ENCODE data around the gene NGDN.

Gene NGDN

DNA sequence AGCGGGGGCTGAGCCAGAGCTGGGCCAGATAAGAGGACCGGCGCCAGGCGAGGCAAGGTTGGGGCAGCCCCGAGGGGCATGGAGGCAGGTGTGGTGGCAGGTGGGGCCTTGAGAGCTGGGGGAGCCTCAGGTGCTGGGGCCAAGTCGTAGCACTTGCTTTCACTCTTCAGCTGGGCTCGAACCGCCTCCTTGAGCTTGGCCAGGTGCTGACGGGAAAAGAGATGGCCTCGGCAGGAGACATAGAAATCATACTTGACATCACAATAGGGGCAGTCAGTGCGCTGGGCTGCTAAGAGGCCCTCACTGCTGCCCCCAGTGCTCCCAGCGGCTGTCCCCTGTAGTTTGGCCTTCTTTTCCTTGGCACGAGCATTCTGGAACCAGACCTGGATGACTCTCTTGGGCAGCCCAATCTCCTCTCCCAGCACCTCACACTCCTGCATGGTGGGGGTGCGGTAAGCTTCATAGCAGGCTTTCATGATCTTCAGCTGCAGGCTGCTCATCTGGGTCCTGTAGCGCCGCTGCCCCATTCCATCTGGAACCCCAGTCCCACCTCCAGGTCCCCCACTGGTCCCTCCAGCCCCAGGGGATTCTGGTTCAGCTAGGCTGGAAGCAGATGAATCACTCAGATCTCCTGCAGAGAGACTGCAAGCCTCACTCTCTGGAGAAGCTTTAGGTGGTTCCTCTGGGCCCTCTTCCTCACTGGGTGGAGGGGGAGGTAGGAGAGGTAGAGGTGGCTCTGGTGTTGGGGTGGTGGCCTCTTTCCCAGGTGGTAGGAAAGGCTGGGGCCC lies 53.9 kb downstream of the NGDN start:
- no peak for DNase-seq

DNA sequence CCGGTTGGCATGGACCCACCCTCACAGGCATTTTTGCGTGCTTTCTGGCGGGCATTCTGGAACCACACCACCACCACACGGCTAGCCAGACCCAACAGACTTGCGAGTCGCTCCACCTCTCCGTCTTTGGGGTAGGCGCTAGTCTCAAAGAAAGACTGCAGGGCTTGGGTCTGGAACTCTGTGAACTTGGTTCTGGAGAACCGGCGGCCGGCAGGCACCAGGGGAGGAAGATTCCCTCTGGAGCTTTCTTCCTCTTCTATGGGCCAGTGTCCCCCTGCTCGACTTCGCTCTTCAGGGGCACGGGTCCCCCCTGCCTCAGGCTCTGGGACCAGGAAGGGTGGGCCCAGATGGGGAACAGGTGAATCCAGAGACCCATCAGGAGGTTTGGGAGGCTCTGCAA lies 55.5 kb downstream of the NGDN start:
- DNase-seq = no peak

GRCh38 chr14:23525611-23526010 lies 56.1 kb downstream of the NGDN start:
- no peak for DNase-seq

All from NCI-H1694 (cell line).